HEK293T (cell line): ENCODE measurements around the gene LYSMD2.

ENCODE experiments used
- ELF4 ChIP-seq: fragments of 450-650 bp; IDR thresholded peaks from 2 replicates; pipeline ENCODE4 v1.6.1; 2017; ENCODE audit warnings: antibody characterized with exemption
- FOXK2 ChIP-seq: fragments of 450-650 bp; IDR thresholded peaks from 2 replicates; pipeline ENCODE4 v1.6.1; 2016; ENCODE audit warnings: mild to moderate bottlenecking
- FOXM1 ChIP-seq: fragments of 450-650 bp; IDR thresholded peaks from 2 replicates; pipeline ENCODE4 v1.6.1; 2017; ENCODE audit warnings: mild to moderate bottlenecking, borderline replicate concordance
- HDGF ChIP-seq: fragments of 450-650 bp; IDR thresholded peaks from 2 replicates; pipeline ENCODE4 v1.6.1; 2017; ENCODE audit warnings: antibody characterized with exemption, borderline replicate concordance
- LEF1 ChIP-seq: fragments of 450-650 bp; IDR thresholded peaks from 2 replicates; pipeline ENCODE4 v1.6.1; 2017; ENCODE audit warnings: mild to moderate bottlenecking, borderline replicate concordance
- SP1 ChIP-seq: fragments of 450-650 bp; IDR thresholded peaks from 2 replicates; pipeline ENCODE4 v1.6.1; 2017
- TARDBP ChIP-seq: fragments of 450-650 bp; IDR thresholded peaks from 2 replicates; pipeline ENCODE4 v1.6.1; 2016

DNA sequence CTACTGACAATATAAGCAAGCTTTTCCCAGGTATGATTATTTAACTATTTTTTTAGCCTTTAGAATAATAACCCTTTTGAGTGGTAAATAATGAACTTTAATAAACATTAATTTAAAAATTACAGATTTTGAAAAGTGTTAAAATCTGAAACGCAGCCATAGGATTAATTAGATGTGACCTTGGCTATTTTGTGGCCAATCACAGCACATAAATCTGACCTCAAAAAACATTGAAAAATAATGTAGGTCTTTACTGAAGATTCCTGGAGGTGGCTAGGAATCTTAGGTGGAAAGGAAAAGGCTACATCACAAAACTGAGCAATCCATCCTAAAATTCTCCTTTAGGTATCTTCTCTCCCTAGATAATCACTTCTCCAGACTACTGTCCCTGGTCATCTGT is 38.1 kb downstream of the LYSMD2 start:
- TF ChIP-seq HDGF (no peak), SP1 (no peak), TARDBP (no peak), FOXK2 (no peak), FOXM1 (no peak), LEF1 (no peak), ELF4 (no peak)
